Suprapubic skin (tissue), 4 donors: Measurements from ENCODE around the gene ATXN1. TPM values are rescaled to one million over a fixed set of nuclear protein-coding genes. Genes with fewer than 3 reads are reported as not detected.

ENCODE experiments used
- DNase-seq, 2 donors: peaks; one replicate each; pipeline ENCODE4 v3.0.0-alpha.2; 2019; ENCODE audit warnings: low spot score in 2 of 2
- H3K27ac ChIP-seq: fragments of 200-600 bp; sonication (generic); one replicate; pipeline ENCODE4 v1.5.1; 2019
- H3K27me3 ChIP-seq: fragments of 200-600 bp; sonication (generic); one replicate; pipeline ENCODE4 v1.5.1; 2019
- H3K36me3 ChIP-seq: fragments of 200-600 bp; sonication (generic); one replicate; pipeline ENCODE4 v1.5.1; 2019
- H3K4me1 ChIP-seq: fragments of 200-600 bp; sonication (generic); one replicate; pipeline ENCODE4 v1.5.1; 2019
- H3K4me3 ChIP-seq: fragments of 200-600 bp; sonication (generic); one replicate; pipeline ENCODE4 v1.5.1; 2019; ENCODE audit warnings: mild to moderate bottlenecking
- H3K9me3 ChIP-seq: fragments of 200-600 bp; sonication (generic); one replicate; pipeline ENCODE4 v1.5.1; 2019
- EP300 ChIP-seq: sonication (generic); formaldehyde crosslinking; IDR thresholded peaks from one replicate; pipeline ENCODE4 v1.6.1; 2017; ENCODE audit warnings: antibody characterized with exemption
- POLR2A ChIP-seq, 2 donors: fragments of 450-650 bp; IDR thresholded peaks; one replicate each; pipeline ENCODE4 v1.6.1; 2017; ENCODE audit warnings: antibody characterized with exemption in 2 of 2, mild to moderate bottlenecking in 2 of 2, moderate library complexity in 2 of 2
- POLR2AphosphoS5 ChIP-seq, 3 donors: sonication (generic); formaldehyde crosslinking; IDR thresholded peaks; one replicate each; pipeline ENCODE4 v1.6.1; 2017; ENCODE audit warnings: antibody characterized with exemption in 3 of 3
- WGBS: methylation state at CpG from one replicate; pipeline ENCODE4 v1.1.5; 2018; 5-methylcytosine and 5-hydroxymethylcytosine counted together
- total RNA-seq, 4 donors: library from RNA; depleted of rRNA; stranded (reverse); fragments of >200 nt; gene quantifications; one replicate each; pipeline ENCODE4 v1.1.0, GENCODE V29; 2016
- TF ChIP-seq, protein P1 (sequence below), 2 donors: fragments of 200-600 bp in 1 of 2; fragments of 450-650 bp in 1 of 2; sonication (generic) in 1 of 2; IDR thresholded peaks; one replicate each; pipeline ENCODE4 v1.5.1; 2016 to 2019; ENCODE audit warnings: antibody characterized with exemption in 2 of 2, mild to moderate bottlenecking in 1 of 2, moderate library complexity in 1 of 2

Gene ATXN1
- total RNA-seq, 4 donors from 2014 or later, result 32.8 to 95.4 (median 42.4) TPM

GRCh38 chr6:16498957-16499356 lies 262.3 kb downstream of the ATXN1 start:
- no peak for TF ChIP-seq POLR2A (IDR thresholded peaks at IDR 0.05)
- TF ChIP-seq, protein P1, sequence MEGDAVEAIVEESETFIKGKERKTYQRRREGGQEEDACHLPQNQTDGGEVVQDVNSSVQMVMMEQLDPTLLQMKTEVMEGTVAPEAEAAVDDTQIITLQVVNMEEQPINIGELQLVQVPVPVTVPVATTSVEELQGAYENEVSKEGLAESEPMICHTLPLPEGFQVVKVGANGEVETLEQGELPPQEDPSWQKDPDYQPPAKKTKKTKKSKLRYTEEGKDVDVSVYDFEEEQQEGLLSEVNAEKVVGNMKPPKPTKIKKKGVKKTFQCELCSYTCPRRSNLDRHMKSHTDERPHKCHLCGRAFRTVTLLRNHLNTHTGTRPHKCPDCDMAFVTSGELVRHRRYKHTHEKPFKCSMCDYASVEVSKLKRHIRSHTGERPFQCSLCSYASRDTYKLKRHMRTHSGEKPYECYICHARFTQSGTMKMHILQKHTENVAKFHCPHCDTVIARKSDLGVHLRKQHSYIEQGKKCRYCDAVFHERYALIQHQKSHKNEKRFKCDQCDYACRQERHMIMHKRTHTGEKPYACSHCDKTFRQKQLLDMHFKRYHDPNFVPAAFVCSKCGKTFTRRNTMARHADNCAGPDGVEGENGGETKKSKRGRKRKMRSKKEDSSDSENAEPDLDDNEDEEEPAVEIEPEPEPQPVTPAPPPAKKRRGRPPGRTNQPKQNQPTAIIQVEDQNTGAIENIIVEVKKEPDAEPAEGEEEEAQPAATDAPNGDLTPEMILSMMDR (IDR thresholded peaks at IDR 0.05), result no peak
- no peak for TF ChIP-seq POLR2AphosphoS5 (IDR thresholded peaks at IDR 0.05)
- no peak for TF ChIP-seq EP300
- H3K27ac ChIP-seq, result no peak overlapping the region
- H3K9me3 ChIP-seq, result no peaks in the 10 kb centered on the region
- no peaks in the 10 kb centered on the region for H3K36me3 ChIP-seq
- DNase-seq, result no peak
- no peaks in the 10 kb centered on the region for H3K27me3 ChIP-seq
- no peak overlapping the region for H3K4me3 ChIP-seq
- peaks cover 8% of the 10 kb centered on the region for H3K4me1 ChIP-seq

DNA sequence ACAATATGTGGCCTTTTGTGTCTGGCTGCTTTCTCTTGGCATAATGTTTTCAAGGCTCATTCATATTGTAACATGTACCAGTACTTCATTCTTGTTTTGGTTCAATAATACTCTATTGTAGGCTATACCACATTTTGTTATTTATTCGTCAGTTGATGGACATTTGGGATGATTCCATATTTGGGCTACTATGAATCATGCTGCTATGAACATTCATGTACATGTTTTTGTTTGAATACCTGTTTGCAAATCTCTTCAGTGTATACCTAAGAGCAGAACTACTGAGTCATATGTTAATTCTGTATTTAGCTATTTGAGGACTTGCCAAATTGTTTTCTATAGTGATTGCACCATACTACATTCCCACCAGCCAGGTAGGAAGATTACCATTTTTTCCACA lies 263.0 kb downstream of the ATXN1 start:
- Histone ChIP-seq H3K4me3 (no peak overlapping the region), H3K27ac (no peak overlapping the region), H3K36me3 (no peaks in the 10 kb centered on the region)

GRCh38 chr6:16496991-16497801 lies 264.1 kb downstream of the ATXN1 start:
- Histone ChIP-seq H3K9me3 (no peaks in the 10 kb centered on the region), H3K27ac (no peak overlapping the region), H3K36me3 (no peaks in the 10 kb centered on the region), H3K27me3 (no peaks in the 10 kb centered on the region), H3K4me3 (no peak overlapping the region), H3K4me1 (peaks cover 8% of the 10 kb centered on the region)
- TF ChIP-seq EP300 (no peak), POLR2A (IDR thresholded peaks at IDR 0.05) (no peak), POLR2AphosphoS5 (IDR thresholded peaks at IDR 0.05) (no peak)
- TF ChIP-seq, protein P1 (IDR thresholded peaks at IDR 0.05), result no peak
- 76% methylated on average over 11 of the region's 11 CpGs for WGBS
- DNase-seq, result no peak

More for the DNA sequence above, 263.0 kb downstream of the ATXN1 start:
- TF ChIP-seq POLR2AphosphoS5 (IDR thresholded peaks at IDR 0.05) (no peak), EP300 (no peak), POLR2A (IDR thresholded peaks at IDR 0.05) (no peak)
- TF ChIP-seq, protein P1 (IDR thresholded peaks at IDR 0.05), result no peak
- H3K4me1 ChIP-seq, result peaks cover 8% of the 10 kb centered on the region
- DNase-seq, result no peak
- H3K9me3 ChIP-seq, result no peaks in the 10 kb centered on the region
- H3K27me3 ChIP-seq, result no peaks in the 10 kb centered on the region
- 44% methylated on average over 1 of the region's 1 CpG for WGBS

GRCh38 chr6:16496210-16496609 lies 265.1 kb downstream of the ATXN1 start:
- Histone ChIP-seq H3K9me3 (no peaks in the 10 kb centered on the region), H3K27ac (no peak overlapping the region), H3K36me3 (no peaks in the 10 kb centered on the region), H3K27me3 (no peaks in the 10 kb centered on the region), H3K4me3 (no peak overlapping the region), H3K4me1 (peaks cover 8% of the 10 kb centered on the region)
- 75% methylated on average over 5 of the region's 5 CpGs for WGBS
- no peak for TF ChIP-seq EP300
- no peak for DNase-seq

DNA sequence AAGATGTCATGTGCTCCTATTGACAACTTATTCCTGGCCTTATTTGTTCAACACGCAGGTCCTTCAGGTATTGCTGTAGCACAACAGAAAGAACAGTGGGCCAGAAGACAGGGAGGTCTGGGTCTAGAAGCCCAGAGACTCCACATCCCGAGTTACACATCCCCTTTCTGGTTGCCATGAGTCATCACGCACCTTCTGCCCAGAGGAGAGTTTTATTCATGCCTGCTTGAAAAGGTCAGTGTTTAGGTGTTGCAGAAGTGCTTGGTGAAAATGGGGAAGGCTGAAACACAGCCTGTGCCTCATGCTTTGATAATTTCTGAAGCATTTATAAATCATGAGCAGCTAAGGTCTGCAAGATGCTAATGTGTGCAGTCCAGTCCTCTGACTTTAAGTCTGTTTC lies 266.5 kb downstream of the ATXN1 start:
- Histone ChIP-seq H3K9me3 (no peaks in the 10 kb centered on the region), H3K36me3 (no peaks in the 10 kb centered on the region), H3K4me3 (no peak overlapping the region), H3K4me1 (peaks cover 8% of the 10 kb centered on the region), H3K27ac (no peak overlapping the region), H3K27me3 (no peaks in the 10 kb centered on the region)
- WGBS, result 74% methylated on average over 3 of the region's 3 CpGs
- DNase-seq, result no peak
- TF ChIP-seq EP300, result no peak
- TF ChIP-seq, protein P1 (IDR thresholded peaks at IDR 0.05), result no peak
- TF ChIP-seq POLR2AphosphoS5 (IDR thresholded peaks at IDR 0.05), result no peak
- TF ChIP-seq POLR2A (IDR thresholded peaks at IDR 0.05), result no peak

DNA sequence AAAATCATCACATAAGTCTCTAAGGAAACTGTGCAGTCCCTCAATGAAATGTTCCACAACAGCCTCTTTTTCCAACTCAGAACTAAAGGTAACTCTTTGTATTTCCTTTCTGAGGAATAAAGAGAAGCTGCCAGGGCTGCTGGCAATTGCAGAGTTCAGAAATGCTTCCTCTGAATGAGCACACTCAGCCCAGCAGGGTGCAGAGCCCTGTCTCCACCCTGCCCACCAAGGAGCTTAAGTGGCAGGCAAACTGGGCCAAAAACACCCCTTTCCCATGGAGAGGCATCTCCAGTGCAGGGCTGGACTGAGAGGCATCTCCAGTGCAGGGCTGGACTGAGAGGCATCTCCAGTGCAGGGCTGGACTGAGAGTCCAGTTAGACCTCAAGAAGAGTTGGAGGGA lies 267.5 kb downstream of the ATXN1 start:
- no peak overlapping the region for H3K4me3 ChIP-seq
- TF ChIP-seq EP300 (no peak), POLR2AphosphoS5 (IDR thresholded peaks at IDR 0.05) (no peak), POLR2A (IDR thresholded peaks at IDR 0.05) (no peak)
- TF ChIP-seq, protein P1 (IDR thresholded peaks at IDR 0.05), result no peak
- no peak for DNase-seq
- H3K27ac ChIP-seq, result no peak overlapping the region
- H3K27me3 ChIP-seq, result no peaks in the 10 kb centered on the region
- peaks cover 10% of the 10 kb centered on the region for H3K4me1 ChIP-seq
- H3K36me3 ChIP-seq, result no peaks in the 10 kb centered on the region
- no peaks in the 10 kb centered on the region for H3K9me3 ChIP-seq
